IMR-90 (cell line): ENCODE measurements around the gene PDZD2. TPM values are rescaled to one million over a fixed set of nuclear protein-coding genes. Genes with fewer than 3 reads are reported as not detected.

ENCODE experiments used
- ATAC-seq: fragments of 200-7000 bp; cut with Tn5 transposase; 2 replicates; pipeline ENCODE4 v1.9.1; 2020; ENCODE audit warnings: low read depth, mild to moderate bottlenecking, moderate library complexity
- BruUV-seq: library from RNA; stranded (reverse); fragments of 400-500 nt; replicated peaks from 2 replicates; lab custom pipeline; 2021; lab: Mats Ljungman, UMichigan
- CTCF ChIA-PET: fragments of 300-600 bp; formaldehyde crosslinking; extraction: SDS; loops from one replicate; lab custom pipeline; 2021; ENCODE audit warnings: antibody characterized with exemption; lab: Yijun Ruan, JAX
- POLR2A ChIA-PET: fragments of 300-600 bp; sonication (Branson Sonifier 250); formaldehyde crosslinking; loops from one replicate; lab custom pipeline; 2022; ENCODE audit warnings: antibody characterized with exemption; ENCODE audit not compliant: unreplicated experiment; lab: Charles Lee
- DNase-seq: peaks from one replicate; pipeline ENCODE4 v3.0.0; 2013
- H2AFZ ChIP-seq: replicated peaks from 2 replicates; pipeline ENCODE3; 2013; ENCODE audit warnings: low read length, mild to moderate bottlenecking; ENCODE audit not compliant: poor library complexity
- H2AK5ac ChIP-seq: 2 replicates; pipeline ENCODE4 v1.6.1; 2013; ENCODE audit warnings: low read depth, low read length, inconsistent platforms
- H2AK9ac ChIP-seq: replicated peaks from 2 replicates; pipeline ENCODE3; 2013; ENCODE audit warnings: mild to moderate bottlenecking, low read depth, low read length, moderate library complexity; ENCODE audit not compliant: poor library complexity
- H2BK120ac ChIP-seq: 2 replicates; pipeline ENCODE4 v1.6.1; 2013; ENCODE audit warnings: low read depth, low read length, inconsistent platforms
- H2BK15ac ChIP-seq: 3 replicates; pipeline ENCODE4 v1.6.1; 2013; ENCODE audit warnings: low read depth, low read length, inconsistent platforms
- H2BK20ac ChIP-seq: 2 replicates; pipeline ENCODE4 v1.6.1; 2013; ENCODE audit warnings: low read depth, mild to moderate bottlenecking, inconsistent platforms, low read length, moderate library complexity
- H2BK5ac ChIP-seq: 2 replicates; pipeline ENCODE4 v1.6.1; 2013; ENCODE audit warnings: mild to moderate bottlenecking, low read depth, low read length, inconsistent platforms; ENCODE audit not compliant: poor library complexity, severe bottlenecking
- H3K14ac ChIP-seq: replicated peaks from 2 replicates; pipeline ENCODE4 v1.6.1; 2013; ENCODE audit warnings: low read depth, low read length, inconsistent platforms
- H3K18ac ChIP-seq: 2 replicates; pipeline ENCODE4 v1.6.1; 2013; ENCODE audit warnings: low read depth, low read length, control low read depth
- H3K23ac ChIP-seq: 2 replicates; pipeline ENCODE4 v1.6.1; 2013; ENCODE audit warnings: low read depth, low read length, inconsistent platforms
- H3K27ac ChIP-seq: 2 replicates; pipeline ENCODE4 v1.5.1; 2013; ENCODE audit warnings: mild to moderate bottlenecking, control low read depth, low read length; ENCODE audit not compliant: insufficient read depth
- H3K27me3 ChIP-seq: 2 replicates; pipeline ENCODE4 v1.6.1; 2013; ENCODE audit warnings: low read length; ENCODE audit not compliant: control insufficient read depth, insufficient read depth
- H3K36me3 ChIP-seq: 2 replicates; pipeline ENCODE4 v1.6.1; 2013; ENCODE audit warnings: low read length, mixed read lengths; ENCODE audit not compliant: control insufficient read depth, insufficient read depth
- H3K4ac ChIP-seq: 2 replicates; pipeline ENCODE4 v1.6.1; 2013; ENCODE audit warnings: low read depth, low read length, inconsistent platforms
- H3K4me1 ChIP-seq: 2 replicates; pipeline ENCODE4 v1.6.1; 2013; ENCODE audit warnings: low read length, mixed read lengths; ENCODE audit not compliant: control insufficient read depth, insufficient read depth
- H3K4me2 ChIP-seq: 2 replicates; pipeline ENCODE4 v1.6.1; 2013; ENCODE audit warnings: low read depth, mild to moderate bottlenecking, control low read depth, low read length, moderate library complexity
- H3K4me3 ChIP-seq: 2 replicates; pipeline ENCODE4 v1.5.1; 2013; ENCODE audit warnings: low read depth, mild to moderate bottlenecking, control low read depth, low read length, moderate library complexity; ENCODE audit not compliant: insufficient read depth
- H3K56ac ChIP-seq: 2 replicates; pipeline ENCODE4 v1.6.1; 2013; ENCODE audit warnings: low read length, inconsistent platforms; ENCODE audit not compliant: insufficient read depth; ENCODE audit errors: extremely low read depth
- H3K79me1 ChIP-seq, 2 experiments: 2 replicates each; pipeline ENCODE4 v1.6.1; 2013; ENCODE audit warnings: low read length in 2 of 2, inconsistent platforms in 1 of 2, low read depth in 1 of 2
- H3K9ac ChIP-seq: 2 replicates; pipeline ENCODE4 v1.6.1; 2013; ENCODE audit warnings: low read depth, low read length, control low read depth
- H3K9me1 ChIP-seq: 2 replicates; pipeline ENCODE4 v1.6.1; 2013; ENCODE audit warnings: low read length, inconsistent platforms; ENCODE audit not compliant: insufficient read depth
- H3K9me3 ChIP-seq: 2 replicates; pipeline ENCODE4 v1.6.1; 2013; ENCODE audit warnings: low read length; ENCODE audit not compliant: control insufficient read depth, insufficient read depth
- H4K20me1 ChIP-seq: 2 replicates; pipeline ENCODE4 v1.6.1; 2013; ENCODE audit warnings: low read length, inconsistent platforms; ENCODE audit not compliant: insufficient read depth
- H4K5ac ChIP-seq: 2 replicates; pipeline ENCODE4 v1.6.1; 2013; ENCODE audit warnings: mild to moderate bottlenecking, low read depth, low read length, control low read depth
- H4K8ac ChIP-seq, 2 experiments: 2 replicates each; pipeline ENCODE4 v1.6.1; 2013; ENCODE audit warnings: low read depth in 2 of 2, low read length in 2 of 2, control low read depth in 1 of 2, inconsistent platforms in 1 of 2
- H4K91ac ChIP-seq: 2 replicates; pipeline ENCODE4 v1.6.1; 2013; ENCODE audit warnings: low read depth, low read length, inconsistent platforms; ENCODE audit not compliant: insufficient read depth
- BHLHE40 ChIP-seq: fragments of 150-350 bp; IDR thresholded peaks from 2 replicates; pipeline ENCODE4 v1.6.1; 2016; ENCODE audit warnings: mild to moderate bottlenecking, low read depth, low read length
- CEBPB ChIP-seq: IDR thresholded peaks from 2 replicates; pipeline ENCODE4 v1.6.1; 2012; ENCODE audit warnings: low read depth, low read length, improper control_type of control experiment
- CHD1 ChIP-seq: IDR thresholded peaks from 2 replicates; pipeline ENCODE4 v1.6.1; 2012; ENCODE audit warnings: low read depth, low read length, improper control_type of control experiment
- FOS ChIP-seq: fragments of 150-350 bp; IDR thresholded peaks from 2 replicates; pipeline ENCODE4 v1.6.1; 2016; ENCODE audit warnings: low read depth, low read length
- MAFK ChIP-seq: IDR thresholded peaks from 2 replicates; pipeline ENCODE4 v1.6.1; 2012; ENCODE audit warnings: low read depth, low read length, improper control_type of control experiment
- MAZ ChIP-seq: IDR thresholded peaks from 2 replicates; pipeline ENCODE4 v1.6.1; 2012; ENCODE audit warnings: low read depth, mild to moderate bottlenecking, low read length, improper control_type of control experiment, moderate library complexity, borderline replicate concordance
- MXI1 ChIP-seq: IDR thresholded peaks from 2 replicates; pipeline ENCODE4 v1.6.1; 2012; ENCODE audit warnings: low read depth, mild to moderate bottlenecking, low read length, moderate library complexity, borderline replicate concordance
- NFE2L2 ChIP-seq: fragments of 150-350 bp; IDR thresholded peaks from 2 replicates; pipeline ENCODE4 v1.6.1; 2016; ENCODE audit warnings: low read depth, mild to moderate bottlenecking, low read length
- POLR2A ChIP-seq: IDR thresholded peaks from 2 replicates; pipeline ENCODE4 v1.6.1; 2012; ENCODE audit warnings: mild to moderate bottlenecking, low read depth, low read length
- RAD21 ChIP-seq: IDR thresholded peaks from 2 replicates; pipeline ENCODE4 v1.6.1; 2012; ENCODE audit warnings: low read length, improper control_type of control experiment
- RCOR1 ChIP-seq: IDR thresholded peaks from 2 replicates; pipeline ENCODE4 v1.6.1; 2012; ENCODE audit warnings: mild to moderate bottlenecking, low read length, improper control_type of control experiment; ENCODE audit not compliant: insufficient replicate concordance
- RFX5 ChIP-seq: IDR thresholded peaks from 2 replicates; pipeline ENCODE4 v1.8.0; 2012; ENCODE audit warnings: low read depth, mild to moderate bottlenecking, low read length, moderate library complexity
- SMC3 ChIP-seq: fragments of 150-350 bp; IDR thresholded peaks from 2 replicates; pipeline ENCODE4 v1.6.1; 2016; ENCODE audit warnings: low read depth, mild to moderate bottlenecking, antibody characterized with exemption, low read length, moderate library complexity
- WGBS, 2 experiments: methylation state at CpG; one replicate each; pipeline versions ENCODE4 v1.1.5 to v1.1.7; 2013; ENCODE audit warnings: missing lambda C conversion rate in 2 of 2; ENCODE audit not compliant: insufficient read length in 1 of 2; ENCODE audit errors: extremely low coverage in 2 of 2; 5-methylcytosine and 5-hydroxymethylcytosine counted together
- dilution Hi-C: fragments of 300-500 bp; cut with HindIII; formaldehyde crosslinking; loops from one replicate; pipeline ENCODE4 v1.14.3; 2018; ENCODE audit warnings: low sequenced_read_pairs; ENCODE audit not compliant: unreplicated experiment
- in situ Hi-C: fragments of 300-500 bp; cut with MboI; formaldehyde crosslinking; loops from 3 replicates; pipeline ENCODE4 v1.14.3; 2019; ENCODE audit warnings: low sequenced_read_pairs, inconsistent platforms, mixed read lengths
- intact Hi-C: fragments of 100-400 bp; cut with micrococcal nuclease; formaldehyde crosslinking; loops from 2 replicates; pipeline ENCODE4 v1.10.0; 2022
- polyA plus RNA-seq, 3 experiments: library from polyadenylated mRNA; depleted of rRNA; stranded (reverse); fragments of >200 nt; gene quantifications; 2 replicates each; pipeline ENCODE4 v1.2.3, GENCODE V29; 2012; ENCODE audit warnings: low replicate concordance in 1 of 3
- total RNA-seq: library from RNA; depleted of rRNA; stranded (reverse); fragments of >200 nt; gene quantifications from 2 replicates; pipeline ENCODE4 v1.2.3, GENCODE V29; 2012
- TF ChIP-seq, protein P1 (sequence below): conservative IDR thresholded peaks from 2 replicates; pipeline ENCODE4 v1.5.1; 2012; ENCODE audit warnings: mild to moderate bottlenecking, low read depth, low read length, improper control_type of control experiment
- TF ChIP-seq, protein P2 (sequence below): fragments of 150-350 bp; IDR thresholded peaks from 2 replicates; pipeline ENCODE4 v1.6.1; 2017; ENCODE audit warnings: mild to moderate bottlenecking, antibody characterized with exemption, low read length, low read depth
- TF ChIP-seq, protein P3 (sequence below): fragments of 150-350 bp; IDR thresholded peaks from 2 replicates; pipeline ENCODE4 v1.6.1; 2016; ENCODE audit warnings: low read depth, mild to moderate bottlenecking, low read length, moderate library complexity, borderline replicate concordance

Gene PDZD2
- total and polyA plus RNA-seq, 2 of the 4 experiments (the other 2 are of a cell fraction): under 0.01 to 0.02 TPM

DNA sequence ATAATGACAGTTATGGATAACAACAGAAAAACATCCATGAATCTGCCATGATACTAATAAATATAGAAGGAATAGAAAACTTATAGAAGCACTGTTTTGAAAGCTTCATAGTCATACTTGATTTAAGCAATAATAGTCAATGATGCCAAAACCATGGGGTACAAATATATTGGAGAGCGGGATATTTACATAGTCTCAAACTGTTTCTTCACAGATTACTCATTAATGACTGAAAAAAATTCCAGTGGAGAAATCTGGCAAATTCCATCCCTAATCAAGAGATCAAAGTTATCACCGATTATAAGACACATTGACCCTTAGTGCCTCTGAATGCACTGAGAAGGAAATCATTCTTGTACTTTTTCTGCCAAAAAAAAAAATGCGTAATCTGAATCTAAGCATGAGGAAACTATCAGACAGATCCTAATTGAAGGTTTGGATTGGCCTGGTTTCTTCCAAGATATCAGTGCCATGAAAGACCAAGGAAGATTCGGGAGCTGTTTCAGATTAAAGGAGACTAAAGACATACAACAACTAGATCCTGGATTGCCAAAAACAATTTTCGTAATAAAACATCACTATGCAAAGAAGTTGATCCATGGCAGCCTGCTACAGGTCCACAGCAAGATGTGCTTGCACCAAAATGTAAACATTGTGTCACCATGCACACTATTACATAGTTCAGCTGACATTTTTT lies 429.0 kb downstream of the PDZD2 start:
- no peak for ATAC-seq
- no peak overlapping the region for H3K14ac ChIP-seq
- no peaks in the 10 kb centered on the region for H3K4me1 ChIP-seq
- H2BK20ac ChIP-seq: no peak overlapping the region
- H4K20me1 ChIP-seq: no peaks in the 10 kb centered on the region
- H2BK15ac ChIP-seq: no peak overlapping the region
- H2BK120ac ChIP-seq: no peak overlapping the region
- ChIA-PET POLR2A (no interaction called here), CTCF (no interaction called here)
- WGBS, 2 experiments: no CpG with 5 or more reads among the region's 5 CpGs
- H3K27ac ChIP-seq: no peak overlapping the region
- H2AFZ ChIP-seq: no peak overlapping the region
- H4K5ac ChIP-seq: no peak overlapping the region
- dilution Hi-C loops (loop anchor here (25.0 kb wide), 1 partner anchor 231 kb away; no protein-coding TSS in a partner anchor), in situ Hi-C loops (no loop called here), intact Hi-C loops (no loop called here)
- H3K9me1 ChIP-seq: no peaks in the 10 kb centered on the region
- H3K4me3 ChIP-seq: no peak overlapping the region
- H3K4ac ChIP-seq: no peak overlapping the region
- no peaks in the 10 kb centered on the region for H3K9me3 ChIP-seq
- H2AK9ac ChIP-seq: no peak overlapping the region
- no peaks in the 10 kb centered on the region for H3K79me1 ChIP-seq
- BruUV-seq: no TSS peak
- no peaks in the 10 kb centered on the region for H3K36me3 ChIP-seq
- no peak overlapping the region for H3K56ac ChIP-seq
- H3K4me2 ChIP-seq: no peak overlapping the region
- no peak overlapping the region for H3K9ac ChIP-seq
- no peak overlapping the region for H4K8ac ChIP-seq
- H3K23ac ChIP-seq: no peak overlapping the region
- no peak for TF ChIP-seq BHLHE40
- TF ChIP-seq MXI1: no peak
- TF ChIP-seq RAD21: no peak
- no peak for TF ChIP-seq POLR2A
- no peak for TF ChIP-seq RCOR1
- TF ChIP-seq, protein P1, sequence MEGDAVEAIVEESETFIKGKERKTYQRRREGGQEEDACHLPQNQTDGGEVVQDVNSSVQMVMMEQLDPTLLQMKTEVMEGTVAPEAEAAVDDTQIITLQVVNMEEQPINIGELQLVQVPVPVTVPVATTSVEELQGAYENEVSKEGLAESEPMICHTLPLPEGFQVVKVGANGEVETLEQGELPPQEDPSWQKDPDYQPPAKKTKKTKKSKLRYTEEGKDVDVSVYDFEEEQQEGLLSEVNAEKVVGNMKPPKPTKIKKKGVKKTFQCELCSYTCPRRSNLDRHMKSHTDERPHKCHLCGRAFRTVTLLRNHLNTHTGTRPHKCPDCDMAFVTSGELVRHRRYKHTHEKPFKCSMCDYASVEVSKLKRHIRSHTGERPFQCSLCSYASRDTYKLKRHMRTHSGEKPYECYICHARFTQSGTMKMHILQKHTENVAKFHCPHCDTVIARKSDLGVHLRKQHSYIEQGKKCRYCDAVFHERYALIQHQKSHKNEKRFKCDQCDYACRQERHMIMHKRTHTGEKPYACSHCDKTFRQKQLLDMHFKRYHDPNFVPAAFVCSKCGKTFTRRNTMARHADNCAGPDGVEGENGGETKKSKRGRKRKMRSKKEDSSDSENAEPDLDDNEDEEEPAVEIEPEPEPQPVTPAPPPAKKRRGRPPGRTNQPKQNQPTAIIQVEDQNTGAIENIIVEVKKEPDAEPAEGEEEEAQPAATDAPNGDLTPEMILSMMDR: no peak
- TF ChIP-seq, protein P2, sequence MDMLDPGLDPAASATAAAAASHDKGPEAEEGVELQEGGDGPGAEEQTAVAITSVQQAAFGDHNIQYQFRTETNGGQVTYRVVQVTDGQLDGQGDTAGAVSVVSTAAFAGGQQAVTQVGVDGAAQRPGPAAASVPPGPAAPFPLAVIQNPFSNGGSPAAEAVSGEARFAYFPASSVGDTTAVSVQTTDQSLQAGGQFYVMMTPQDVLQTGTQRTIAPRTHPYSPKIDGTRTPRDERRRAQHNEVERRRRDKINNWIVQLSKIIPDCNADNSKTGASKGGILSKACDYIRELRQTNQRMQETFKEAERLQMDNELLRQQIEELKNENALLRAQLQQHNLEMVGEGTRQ: no peak
- TF ChIP-seq MAZ: no peak
- TF ChIP-seq SMC3: no peak
- no peak for TF ChIP-seq FOS
- no peak for TF ChIP-seq NFE2L2
- TF ChIP-seq MAFK: no peak
- TF ChIP-seq CEBPB: no peak
- TF ChIP-seq, protein P3, sequence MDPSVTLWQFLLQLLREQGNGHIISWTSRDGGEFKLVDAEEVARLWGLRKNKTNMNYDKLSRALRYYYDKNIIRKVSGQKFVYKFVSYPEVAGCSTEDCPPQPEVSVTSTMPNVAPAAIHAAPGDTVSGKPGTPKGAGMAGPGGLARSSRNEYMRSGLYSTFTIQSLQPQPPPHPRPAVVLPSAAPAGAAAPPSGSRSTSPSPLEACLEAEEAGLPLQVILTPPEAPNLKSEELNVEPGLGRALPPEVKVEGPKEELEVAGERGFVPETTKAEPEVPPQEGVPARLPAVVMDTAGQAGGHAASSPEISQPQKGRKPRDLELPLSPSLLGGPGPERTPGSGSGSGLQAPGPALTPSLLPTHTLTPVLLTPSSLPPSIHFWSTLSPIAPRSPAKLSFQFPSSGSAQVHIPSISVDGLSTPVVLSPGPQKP: no peak
- TF ChIP-seq CHD1: no peak
- no peak for TF ChIP-seq RFX5
- H2AK5ac ChIP-seq: no peak overlapping the region
- H2BK5ac ChIP-seq: no peak overlapping the region
- H4K91ac ChIP-seq: no peak overlapping the region
- DNase-seq: no peak
- peaks cover 37% of the 10 kb centered on the region for H3K27me3 ChIP-seq
- no peak overlapping the region for H3K18ac ChIP-seq
